RWPE2 (cell line): ENCODE results near the gene TBC1D24.

Experiments
- ATAC-seq: fragments of 200-7000 bp; cut with Tn5 transposase; 3 replicates; pipeline ENCODE4 v1.9.1; 2021; ENCODE audit warnings: low read depth
- DNase-seq: peaks from one replicate; pipeline ENCODE4 v3.0.0-alpha.2; 2020; ENCODE audit warnings: low spot score
- H3K27ac ChIP-seq: fragments of 450-650 bp; 2 replicates; pipeline ENCODE4 v1.5.1; 2017; ENCODE audit warnings: mild to moderate bottlenecking; ENCODE audit not compliant: poor library complexity, severe bottlenecking
- H3K27me3 ChIP-seq: fragments of 250-450 bp; sonication (Bioruptor Pico); 2 replicates; pipeline ENCODE4 v1.5.1; 2021; ENCODE audit warnings: mild to moderate bottlenecking, moderate library complexity; ENCODE audit not compliant: insufficient read depth, poor library complexity, severe bottlenecking
- H3K36me3 ChIP-seq: fragments of 250-450 bp; sonication (Bioruptor Pico); 2 replicates; pipeline ENCODE4 v1.5.1; 2020; ENCODE audit warnings: low read depth, mild to moderate bottlenecking, moderate library complexity
- H3K4me1 ChIP-seq: fragments of 250-450 bp; sonication (Bioruptor Pico); 2 replicates; pipeline ENCODE4 v1.5.1; 2021; ENCODE audit warnings: mild to moderate bottlenecking, moderate library complexity; ENCODE audit not compliant: insufficient read depth, poor library complexity, severe bottlenecking
- H3K4me3 ChIP-seq: fragments of 250-450 bp; sonication (Bioruptor Pico); 2 replicates; pipeline ENCODE4 v1.5.1; 2021; ENCODE audit warnings: mild to moderate bottlenecking, moderate library complexity; ENCODE audit not compliant: severe bottlenecking
- H3K9me3 ChIP-seq: fragments of 250-450 bp; sonication (Bioruptor Pico); 2 replicates; pipeline ENCODE4 v1.5.1; 2021; ENCODE audit warnings: mild to moderate bottlenecking, moderate library complexity; ENCODE audit not compliant: severe bottlenecking
- CTCF ChIP-seq: fragments of 450-650 bp; IDR thresholded peaks from one replicate; pipeline ENCODE4 v1.5.1; 2017; ENCODE audit warnings: mild to moderate bottlenecking, moderate library complexity; ENCODE audit not compliant: poor library complexity, severe bottlenecking

The TBC1D24 gene

DNA sequence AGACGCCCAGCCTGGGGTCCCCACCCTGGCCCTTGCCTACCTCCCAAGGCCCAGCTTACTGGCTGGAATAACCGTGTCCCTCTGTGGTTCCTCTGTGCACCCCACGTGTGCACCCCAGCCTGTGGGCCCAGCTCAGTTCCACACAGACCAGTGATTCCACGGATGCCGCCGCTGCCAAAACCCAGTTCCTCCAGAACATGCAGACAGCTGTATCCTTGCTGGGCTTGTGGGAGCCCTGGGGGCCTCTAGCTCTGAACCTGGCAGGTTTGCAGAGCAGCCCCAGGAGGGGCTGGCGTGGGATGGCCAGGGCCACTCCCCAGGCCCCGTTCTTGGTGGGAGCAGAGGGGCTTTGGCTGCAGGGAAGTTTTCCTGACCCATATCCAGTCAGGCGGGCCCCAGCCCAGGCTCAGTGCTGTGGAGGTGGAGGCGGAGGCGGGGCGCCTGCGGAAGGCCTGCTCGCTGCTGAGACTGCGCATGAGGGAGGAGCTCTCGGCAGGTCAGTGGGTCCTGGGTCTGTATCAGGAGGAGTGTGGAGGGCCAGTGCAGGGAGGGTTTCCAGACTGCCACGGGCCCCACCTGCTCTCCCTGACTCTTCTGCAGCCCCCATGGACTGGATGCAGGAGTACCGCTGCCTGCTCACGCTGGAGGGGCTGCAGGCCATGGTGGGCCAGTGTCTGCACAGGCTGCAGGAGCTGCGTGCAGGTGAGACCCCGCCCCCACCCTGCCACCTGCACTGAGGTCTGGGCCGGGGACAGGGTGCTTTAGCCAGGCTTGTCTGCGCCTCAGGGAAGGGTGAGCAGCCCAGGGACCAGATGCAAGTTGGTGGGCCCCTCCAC, 12.7 kb upstream of the TBC1D24 start:
- Histone ChIP-seq H3K4me3 (no peak overlapping the region), H3K9me3 (no peaks in the 10 kb centered on the region), H3K27me3 (no peaks in the 10 kb centered on the region), H3K27ac (no peak overlapping the region), H3K4me1 (no peaks in the 10 kb centered on the region), H3K36me3 (peaks cover 6% of the 10 kb centered on the region)
- TF ChIP-seq CTCF: no peak
- DNase-seq (no peak), ATAC-seq (no peak)

DNA sequence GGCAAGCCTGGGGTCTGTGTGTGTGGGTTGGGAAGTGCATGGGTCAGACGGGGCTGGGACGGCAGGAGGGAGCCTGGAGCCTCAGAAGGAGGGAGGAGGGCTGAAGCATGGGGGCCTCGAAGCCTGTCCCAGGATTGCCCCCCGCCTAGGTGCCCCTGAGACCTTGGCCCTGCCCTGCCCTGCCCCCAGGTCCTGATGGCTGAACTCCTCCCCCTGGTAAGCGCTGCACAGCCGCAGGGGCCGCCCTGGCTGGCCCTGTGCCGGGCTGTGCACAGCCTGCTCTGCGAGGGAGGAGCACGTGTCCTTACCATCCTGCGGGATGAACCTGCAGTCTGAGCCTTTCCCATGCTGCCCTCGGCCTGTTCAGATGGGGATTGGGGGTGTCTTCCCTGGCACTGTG, 10.6 kb upstream of the TBC1D24 start:
- H3K36me3 ChIP-seq: peaks cover 4% of the 10 kb centered on the region; the same call in 1 of the 2 replicates
- TF ChIP-seq CTCF: no peak
- no peaks in the 10 kb centered on the region for H3K4me1 ChIP-seq
- no peak for ATAC-seq
- no peak overlapping the region for H3K4me3 ChIP-seq
- DNase-seq: no peak
- no peaks in the 10 kb centered on the region for H3K27me3 ChIP-seq
- no peak overlapping the region for H3K27ac ChIP-seq
- H3K9me3 ChIP-seq: no peaks in the 10 kb centered on the region

DNA sequence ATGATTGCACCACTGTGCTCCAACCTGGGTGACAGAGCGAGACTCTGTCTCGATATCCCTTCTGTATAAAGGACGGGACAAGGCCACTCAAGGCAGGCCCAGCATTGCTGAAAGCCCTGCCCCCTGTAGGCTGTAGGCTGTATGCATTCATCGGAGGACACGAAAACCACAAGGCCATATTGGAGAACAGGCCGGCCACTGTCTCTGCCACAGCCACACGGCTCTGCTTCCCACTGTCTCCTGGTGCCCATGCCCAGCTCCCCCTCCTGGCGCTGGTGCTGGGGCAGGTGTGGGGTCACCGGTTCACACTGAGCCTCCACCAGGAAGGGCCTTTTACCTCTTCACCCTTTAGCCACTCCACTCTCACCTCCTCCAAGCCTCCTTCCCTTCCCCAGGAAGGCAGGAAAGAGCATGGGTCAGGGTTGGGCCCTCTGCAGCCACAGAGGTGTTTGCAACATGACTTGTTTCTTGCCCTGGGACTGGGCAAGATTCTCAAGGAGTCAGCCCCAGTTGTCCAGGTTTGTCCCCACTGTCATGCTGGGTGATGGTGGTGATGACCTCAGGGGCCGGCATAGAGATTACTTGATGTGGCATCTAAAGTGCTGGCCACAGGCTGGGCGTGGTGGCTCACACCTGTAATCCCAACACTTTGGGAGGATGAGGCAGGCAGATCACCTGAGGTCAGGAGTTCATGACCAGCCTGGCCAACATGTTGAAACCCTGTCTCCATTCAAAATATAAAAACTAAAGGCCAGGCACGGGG, 9.1 kb upstream of the TBC1D24 start:
- no peak overlapping the region for H3K4me3 ChIP-seq
- peaks cover 4% of the 10 kb centered on the region; the same call in 1 of the 2 replicates for H3K36me3 ChIP-seq
- H3K9me3 ChIP-seq: no peaks in the 10 kb centered on the region
- no peaks in the 10 kb centered on the region for H3K4me1 ChIP-seq
- H3K27me3 ChIP-seq: no peaks in the 10 kb centered on the region
- H3K27ac ChIP-seq: no peak overlapping the region
- TF ChIP-seq CTCF: no peak
- no peak for DNase-seq
- no peak for ATAC-seq

GRCh38 chr16:2466667-2467527, 8.0 kb upstream of the TBC1D24 start:
- Histone ChIP-seq H3K4me3 (peak overlapping the region; percentile 52), H3K27ac (no peak overlapping the region)

More at GRCh38 chr16:2466667-2467527, 8.0 kb upstream of the TBC1D24 start:
- DNase-seq (no peak), ATAC-seq (no peak)
- H3K9me3 ChIP-seq: no peaks in the 10 kb centered on the region
- H3K27me3 ChIP-seq: peaks cover under 1% of the 10 kb centered on the region
- no peaks in the 10 kb centered on the region for H3K4me1 ChIP-seq
- H3K36me3 ChIP-seq: no peaks in the 10 kb centered on the region
- TF ChIP-seq CTCF: no peak
